PC-3 (cell line): ENCODE results near the gene MLPH. TPM values are rescaled to one million over a fixed set of nuclear protein-coding genes. Genes with fewer than 3 reads are reported as not detected.
A peak's percentile ranks its signal among the peaks of the same experiment; 100 is the strongest.

Experiments
- ATAC-seq: fragments of 200-7000 bp; cut with Tn5 transposase; 2 replicates; pipeline ENCODE4 v1.9.1; 2020; ENCODE audit warnings: mild to moderate bottlenecking, moderate library complexity
- BruUV-seq: library from RNA; stranded (reverse); fragments of 400-500 nt; replicated peaks from 2 replicates; lab custom pipeline; 2021; lab: Mats Ljungman, UMichigan
- CTCF ChIA-PET: fragments of 300-600 bp; sonication (Branson Sonifier 250); formaldehyde crosslinking; loops from one replicate; lab custom pipeline; 2022; ENCODE audit warnings: antibody characterized with exemption; lab: Charles Lee
- POLR2A ChIA-PET: fragments of 300-600 bp; sonication (Branson Sonifier 250); formaldehyde crosslinking; loops from one replicate; lab custom pipeline; 2022; ENCODE audit warnings: antibody characterized with exemption; ENCODE audit not compliant: unreplicated experiment; lab: Charles Lee
- DNase-seq: peaks from one replicate; pipeline ENCODE4 v3.0.0-alpha.2; 2015
- H2AFZ ChIP-seq: fragments of 300-600 bp; sonication (generic); 2 replicates; pipeline ENCODE4 v1.6.0; 2016; ENCODE audit warnings: antibody characterized with exemption, low read length
- H3F3A ChIP-seq: fragments of 300-600 bp; sonication (generic); one replicate; pipeline ENCODE4 v1.6.0; 2017; ENCODE audit warnings: antibody characterized with exemption, low read length, control low read depth, mild to moderate bottlenecking; ENCODE audit not compliant: unreplicated experiment
- H3K27ac ChIP-seq: fragments of 300-600 bp; sonication (generic); 2 replicates; pipeline ENCODE4 v1.5.1; 2016; ENCODE audit warnings: mild to moderate bottlenecking, low read length
- H3K27me3 ChIP-seq: fragments of 300-600 bp; sonication (generic); 2 replicates; pipeline ENCODE4 v1.6.1; 2016; ENCODE audit warnings: low read length, mixed read lengths
- H3K36me3 ChIP-seq: fragments of 300-600 bp; sonication (generic); 2 replicates; pipeline ENCODE4 v1.6.1; 2016; ENCODE audit warnings: low read depth, mixed run types, low read length, mixed read lengths
- H3K4me1 ChIP-seq: fragments of 300-600 bp; sonication (generic); 2 replicates; pipeline ENCODE4 v1.5.1; 2016; ENCODE audit warnings: low read length; ENCODE audit not compliant: insufficient read depth
- H3K4me2 ChIP-seq: fragments of 300-600 bp; sonication (generic); 2 replicates; pipeline ENCODE4 v1.6.0; 2016; ENCODE audit warnings: low read length
- H3K4me3 ChIP-seq: fragments of 300-600 bp; sonication (generic); 2 replicates; pipeline ENCODE4 v1.5.1; 2016; ENCODE audit warnings: mild to moderate bottlenecking, low read length, mixed read lengths
- H3K79me2 ChIP-seq: fragments of 300-600 bp; sonication (generic); 2 replicates; pipeline ENCODE4 v1.6.1; 2017; ENCODE audit warnings: low read length, mixed read lengths
- H3K9ac ChIP-seq: fragments of 300-600 bp; sonication (generic); 2 replicates; pipeline ENCODE4 v1.6.0; 2016; ENCODE audit warnings: mild to moderate bottlenecking, low read length
- H3K9me2 ChIP-seq: fragments of 300-600 bp; sonication (generic); replicated peaks from 2 replicates; pipeline ENCODE4 v1.6.1; 2016; ENCODE audit warnings: mixed run types, low read length, mixed read lengths
- H3K9me3 ChIP-seq: fragments of 300-600 bp; sonication (generic); 2 replicates; pipeline ENCODE4 v1.6.1; 2016; ENCODE audit warnings: low read length, mixed read lengths
- H4K20me1 ChIP-seq: fragments of 300-600 bp; sonication (generic); 2 replicates; pipeline ENCODE4 v1.6.1; 2016; ENCODE audit warnings: low read length, mixed read lengths
- EZH2 ChIP-seq: fragments of 300-600 bp; sonication (generic); IDR thresholded peaks from one replicate; pipeline ENCODE4 v1.6.1; 2017; ENCODE audit warnings: antibody characterized with exemption, mild to moderate bottlenecking, low read length; ENCODE audit not compliant: unreplicated experiment
- EZH2phosphoT487 ChIP-seq: fragments of 300-600 bp; sonication (generic); IDR thresholded peaks from 2 replicates; pipeline ENCODE4 v1.6.1; 2018; ENCODE audit warnings: mild to moderate bottlenecking, antibody characterized with exemption, low read length, borderline replicate concordance
- intact Hi-C: fragments of 100-400 bp; cut with micrococcal nuclease; formaldehyde crosslinking; loops from 2 replicates; pipeline ENCODE4 v1.9.0; 2023
- total RNA-seq: library from RNA; depleted of rRNA; stranded (reverse); fragments of >200 nt; gene quantifications from 2 replicates; pipeline ENCODE4 v1.2.3, GENCODE V29; 2014
- TF ChIP-seq, protein P1 (sequence below): fragments of 300-600 bp; sonication (generic); conservative IDR thresholded peaks from 2 replicates; pipeline ENCODE4 v1.5.1; 2017; ENCODE audit warnings: antibody characterized with exemption, low read depth, mild to moderate bottlenecking, low read length

The MLPH gene
- total RNA-seq, 1 experiment from 2014 or later, result 201 TPM

- H3K79me2 ChIP-seq, result peaks cover 48% of the 10 kb centered on the region
- H3F3A ChIP-seq, result peaks cover 3% of the 10 kb centered on the region
- BruUV-seq, result no TSS peak
- H3K9me3 ChIP-seq, result no peaks in the 10 kb centered on the region
- DNase-seq, result peak; percentile 85
- peak; percentile 67 for ATAC-seq
- H3K9ac ChIP-seq, result peak overlapping the region; percentile 58
- no peaks in the 10 kb centered on the region for H3K36me3 ChIP-seq
- peak overlapping the region; percentile 68 for H3K4me2 ChIP-seq
- no peaks in the 10 kb centered on the region for H4K20me1 ChIP-seq
- peaks cover 40% of the 10 kb centered on the region for H3K4me1 ChIP-seq
- no peaks in the 10 kb centered on the region for H3K27me3 ChIP-seq
- 0 out of 2 replicates have a peak overlapping the region, but pooled peaks have one; percentile 3 for H3K4me3 ChIP-seq
- peak overlapping the region; percentile 98 for H3K27ac ChIP-seq
- no peaks in the 10 kb centered on the region for H3K9me2 ChIP-seq
- intact Hi-C loops, result no loop called here
- no peak overlapping the region for H2AFZ ChIP-seq
- TF ChIP-seq EZH2phosphoT487 (no peak), EZH2 (no peak)
- TF ChIP-seq, protein P1, sequence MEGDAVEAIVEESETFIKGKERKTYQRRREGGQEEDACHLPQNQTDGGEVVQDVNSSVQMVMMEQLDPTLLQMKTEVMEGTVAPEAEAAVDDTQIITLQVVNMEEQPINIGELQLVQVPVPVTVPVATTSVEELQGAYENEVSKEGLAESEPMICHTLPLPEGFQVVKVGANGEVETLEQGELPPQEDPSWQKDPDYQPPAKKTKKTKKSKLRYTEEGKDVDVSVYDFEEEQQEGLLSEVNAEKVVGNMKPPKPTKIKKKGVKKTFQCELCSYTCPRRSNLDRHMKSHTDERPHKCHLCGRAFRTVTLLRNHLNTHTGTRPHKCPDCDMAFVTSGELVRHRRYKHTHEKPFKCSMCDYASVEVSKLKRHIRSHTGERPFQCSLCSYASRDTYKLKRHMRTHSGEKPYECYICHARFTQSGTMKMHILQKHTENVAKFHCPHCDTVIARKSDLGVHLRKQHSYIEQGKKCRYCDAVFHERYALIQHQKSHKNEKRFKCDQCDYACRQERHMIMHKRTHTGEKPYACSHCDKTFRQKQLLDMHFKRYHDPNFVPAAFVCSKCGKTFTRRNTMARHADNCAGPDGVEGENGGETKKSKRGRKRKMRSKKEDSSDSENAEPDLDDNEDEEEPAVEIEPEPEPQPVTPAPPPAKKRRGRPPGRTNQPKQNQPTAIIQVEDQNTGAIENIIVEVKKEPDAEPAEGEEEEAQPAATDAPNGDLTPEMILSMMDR, result peak; percentile 44; the same call in 1 of the 2 replicates
- ChIA-PET CTCF (no interaction called here), POLR2A (no interaction called here)
Measured at GRCh38 chr2:237483018-237483731, 3.9 kb upstream of the MLPH start.

GRCh38 chr2:237485304-237485703 lies 1.7 kb upstream of the MLPH start:
- BruUV-seq, result no TSS peak
- H2AFZ ChIP-seq, result no peak overlapping the region
- no peak for TF ChIP-seq EZH2
- TF ChIP-seq EZH2phosphoT487, result no peak
- TF ChIP-seq, protein P1, result 0 out of 2 replicates have a peak, but pooled peaks have one; percentile 17
- ChIA-PET POLR2A (no interaction called here), CTCF (interaction anchor here (1.0 kb wide), 1 partner anchor 10 kb away, joined by 3 read pairs; no protein-coding TSS in a partner anchor)
- peak overlapping the region; percentile 100 for H3K9ac ChIP-seq
- peak overlapping the region; percentile 98 for H3K27ac ChIP-seq
- DNase-seq (peak; percentile 27), ATAC-seq (no peak)
- H3K4me1 ChIP-seq, result peaks cover 62% of the 10 kb centered on the region
- intact Hi-C loops, result loop anchor here (5.0 kb wide), 2 partner anchors 53 to 207 kb away; no protein-coding TSS in a partner anchor
- H4K20me1 ChIP-seq, result no peaks in the 10 kb centered on the region
- H3K9me2 ChIP-seq, result no peaks in the 10 kb centered on the region
- peak overlapping the region; percentile 92 for H3K4me2 ChIP-seq
- no peaks in the 10 kb centered on the region for H3K9me3 ChIP-seq
- peaks cover 9% of the 10 kb centered on the region for H3F3A ChIP-seq
- H3K4me3 ChIP-seq, result peak overlapping the region; percentile 92
- H3K27me3 ChIP-seq, result no peaks in the 10 kb centered on the region
- peaks cover 69% of the 10 kb centered on the region for H3K79me2 ChIP-seq
- no peaks in the 10 kb centered on the region for H3K36me3 ChIP-seq

DNA sequence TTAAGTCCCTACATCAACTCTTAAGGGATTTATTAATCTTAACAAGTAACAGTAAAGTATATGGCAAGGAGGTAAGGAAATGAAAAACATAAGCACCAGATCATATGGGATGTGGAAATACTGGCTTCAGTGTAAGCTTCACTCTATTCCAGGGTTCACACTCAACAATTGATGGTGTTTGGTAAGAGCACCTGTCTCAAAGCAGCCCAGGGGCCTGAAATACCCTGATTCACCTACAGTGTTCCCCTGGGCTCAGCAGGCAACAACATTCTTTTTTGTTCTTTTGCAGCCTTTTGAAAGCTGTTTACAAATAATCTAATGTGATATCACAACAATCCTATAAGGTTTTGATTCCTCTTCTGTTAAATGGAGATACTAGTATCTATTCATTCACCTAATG lies 1.2 kb upstream of the MLPH start:
- Histone ChIP-seq H3K4me2 (peak overlapping the region; percentile 92), H3K9me3 (no peaks in the 10 kb centered on the region), H3K9ac (peak overlapping the region; percentile 100), H3K79me2 (peaks cover 75% of the 10 kb centered on the region), H3F3A (peaks cover 9% of the 10 kb centered on the region), H3K4me1 (peaks cover 67% of the 10 kb centered on the region), H3K36me3 (peaks cover 5% of the 10 kb centered on the region), H3K9me2 (no peaks in the 10 kb centered on the region), H3K4me3 (peak overlapping the region; percentile 92), H4K20me1 (no peaks in the 10 kb centered on the region), H2AFZ (no peak overlapping the region), H3K27me3 (no peaks in the 10 kb centered on the region), H3K27ac (peak overlapping the region; percentile 98)
- ChIA-PET CTCF (interaction anchor here (0.7 to 1.0 kb wide), 2 partner anchors 11 to 54 kb away, joined by 3 to 4 read pairs; no protein-coding TSS in a partner anchor), POLR2A (no interaction called here)
- no TSS peak for BruUV-seq
- ATAC-seq (no peak), DNase-seq (peak; percentile 42)
- intact Hi-C loops, result loop anchor here (2.0 to 5.0 kb wide), 3 partner anchors 15 to 206 kb away; no protein-coding TSS in a partner anchor
- TF ChIP-seq, protein P1, result no peak
- TF ChIP-seq EZH2phosphoT487 (no peak), EZH2 (no peak)
